DND-41 (cell line): ENCODE measurements around the gene MEAK7.

Source experiments
- ATAC-seq: fragments of 200-7000 bp; cut with Tn5 transposase; 3 replicates; pipeline ENCODE4 v1.9.1; 2021; ENCODE audit warnings: low read depth; ENCODE audit not compliant: insufficient read depth
- DNase-seq: peaks from one replicate; pipeline ENCODE4 v3.0.0-alpha.2; 2020
- H2AFZ ChIP-seq: 2 replicates; pipeline ENCODE4 v1.6.0; 2012; ENCODE audit warnings: low read depth, low read length
- H3K27ac ChIP-seq: 2 replicates; pipeline ENCODE4 v1.5.1; 2012; ENCODE audit warnings: low read length, inconsistent platforms
- H3K27me3 ChIP-seq: fragments of 200-600 bp; sonication (generic); 2 replicates; pipeline ENCODE4 v1.6.0; 2012; ENCODE audit warnings: low read length, mild to moderate bottlenecking, inconsistent platforms; ENCODE audit not compliant: insufficient read depth, poor library complexity
- H3K36me3 ChIP-seq: 2 replicates; pipeline ENCODE4 v1.5.1; 2012; ENCODE audit warnings: low read length, inconsistent platforms; ENCODE audit not compliant: insufficient read depth
- H3K4me1 ChIP-seq: 2 replicates; pipeline ENCODE4 v1.5.1; 2012; ENCODE audit warnings: mild to moderate bottlenecking, low read length; ENCODE audit not compliant: insufficient read depth
- H3K4me2 ChIP-seq: 2 replicates; pipeline ENCODE4 v1.6.0; 2012; ENCODE audit warnings: mild to moderate bottlenecking, moderate library complexity, low read length, inconsistent platforms; ENCODE audit not compliant: insufficient read depth
- H3K4me3 ChIP-seq, 2 experiments: fragments of 200-600 bp in 1 of 2; shearing (Covaris generic) in 1 of 2; 2 replicates each; pipeline ENCODE4 v1.5.1; 2012 to 2016; ENCODE audit warnings: inconsistent platforms in 2 of 2, low read length in 2 of 2, mild to moderate bottlenecking in 2 of 2, low read depth in 1 of 2, moderate library complexity in 1 of 2
- H3K79me2 ChIP-seq: 2 replicates; pipeline ENCODE4 v1.6.0; 2012; ENCODE audit warnings: low read length, inconsistent platforms; ENCODE audit not compliant: insufficient read depth
- H3K9ac ChIP-seq: 2 replicates; pipeline ENCODE4 v1.6.0; 2012; ENCODE audit warnings: low read depth, mild to moderate bottlenecking, inconsistent platforms, low read length, moderate library complexity
- H3K9me3 ChIP-seq: 2 replicates; pipeline ENCODE4 v1.5.1; 2012; ENCODE audit warnings: low read length, moderate library complexity, mild to moderate bottlenecking, inconsistent platforms; ENCODE audit not compliant: insufficient read depth, severe bottlenecking
- H4K20me1 ChIP-seq: 2 replicates; pipeline ENCODE4 v1.6.0; 2012; ENCODE audit warnings: low read length; ENCODE audit not compliant: insufficient read depth
- EZH2 ChIP-seq: IDR thresholded peaks from 3 replicates; pipeline ENCODE4 v1.6.1; 2012; ENCODE audit warnings: borderline replicate concordance, low read depth, mild to moderate bottlenecking, moderate library complexity, low read length, inconsistent platforms; ENCODE audit not compliant: severe bottlenecking
- TF ChIP-seq, protein P1 (sequence below): IDR thresholded peaks from 2 replicates; pipeline ENCODE4 v1.5.1; 2012; ENCODE audit warnings: borderline replicate concordance, low read length, moderate library complexity, mild to moderate bottlenecking; ENCODE audit not compliant: poor library complexity, severe bottlenecking; ENCODE audit errors: extremely low read depth

The MEAK7 gene

DNA sequence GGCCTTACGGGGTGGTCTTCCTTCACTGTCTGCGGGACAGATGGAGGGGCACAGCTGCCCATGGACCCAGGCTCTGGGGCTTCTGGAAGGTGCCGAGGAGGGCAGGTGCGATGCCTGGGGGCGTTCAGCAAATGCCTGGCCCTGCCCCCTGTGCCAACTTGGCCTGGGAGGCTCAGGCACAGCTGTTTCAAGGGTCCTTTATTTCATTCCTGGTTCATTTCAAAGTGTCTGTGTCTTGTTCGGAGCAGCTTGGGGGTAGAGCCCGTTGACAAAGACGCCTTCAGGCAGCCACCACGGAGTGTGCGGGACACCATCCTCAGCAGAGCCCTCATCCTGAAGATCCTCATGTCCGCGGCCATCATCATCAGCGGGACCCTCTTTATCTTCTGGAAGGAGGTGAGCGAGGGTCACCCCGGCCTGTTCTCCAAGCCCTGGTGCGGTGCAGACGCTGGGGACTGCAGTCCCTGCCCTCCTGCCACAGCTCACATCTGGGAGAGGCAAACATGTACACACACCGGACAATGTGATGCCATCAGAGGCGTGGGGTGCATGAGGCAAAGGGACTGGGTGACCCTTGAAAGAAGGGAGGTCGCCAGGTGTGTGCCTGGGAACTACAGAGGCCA, 43.9 kb downstream of the MEAK7 start:
- H3K4me1 ChIP-seq, result no peaks in the 10 kb centered on the region
- no peak overlapping the region for H3K4me2 ChIP-seq
- TF ChIP-seq, protein P1, sequence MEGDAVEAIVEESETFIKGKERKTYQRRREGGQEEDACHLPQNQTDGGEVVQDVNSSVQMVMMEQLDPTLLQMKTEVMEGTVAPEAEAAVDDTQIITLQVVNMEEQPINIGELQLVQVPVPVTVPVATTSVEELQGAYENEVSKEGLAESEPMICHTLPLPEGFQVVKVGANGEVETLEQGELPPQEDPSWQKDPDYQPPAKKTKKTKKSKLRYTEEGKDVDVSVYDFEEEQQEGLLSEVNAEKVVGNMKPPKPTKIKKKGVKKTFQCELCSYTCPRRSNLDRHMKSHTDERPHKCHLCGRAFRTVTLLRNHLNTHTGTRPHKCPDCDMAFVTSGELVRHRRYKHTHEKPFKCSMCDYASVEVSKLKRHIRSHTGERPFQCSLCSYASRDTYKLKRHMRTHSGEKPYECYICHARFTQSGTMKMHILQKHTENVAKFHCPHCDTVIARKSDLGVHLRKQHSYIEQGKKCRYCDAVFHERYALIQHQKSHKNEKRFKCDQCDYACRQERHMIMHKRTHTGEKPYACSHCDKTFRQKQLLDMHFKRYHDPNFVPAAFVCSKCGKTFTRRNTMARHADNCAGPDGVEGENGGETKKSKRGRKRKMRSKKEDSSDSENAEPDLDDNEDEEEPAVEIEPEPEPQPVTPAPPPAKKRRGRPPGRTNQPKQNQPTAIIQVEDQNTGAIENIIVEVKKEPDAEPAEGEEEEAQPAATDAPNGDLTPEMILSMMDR, result no peak
- no peak for TF ChIP-seq EZH2
- H3K79me2 ChIP-seq, result no peaks in the 10 kb centered on the region
- no peak for ATAC-seq
- no peak overlapping the region for H2AFZ ChIP-seq
- H3K36me3 ChIP-seq, result no peaks in the 10 kb centered on the region
- DNase-seq, result no peak
- H3K27me3 ChIP-seq, result no peaks in the 10 kb centered on the region
- no peak overlapping the region for H3K9ac ChIP-seq
- no peak overlapping the region for H3K27ac ChIP-seq
- H3K4me3 ChIP-seq, result no peak overlapping the region
- no peaks in the 10 kb centered on the region for H4K20me1 ChIP-seq
- no peaks in the 10 kb centered on the region for H3K9me3 ChIP-seq

DNA sequence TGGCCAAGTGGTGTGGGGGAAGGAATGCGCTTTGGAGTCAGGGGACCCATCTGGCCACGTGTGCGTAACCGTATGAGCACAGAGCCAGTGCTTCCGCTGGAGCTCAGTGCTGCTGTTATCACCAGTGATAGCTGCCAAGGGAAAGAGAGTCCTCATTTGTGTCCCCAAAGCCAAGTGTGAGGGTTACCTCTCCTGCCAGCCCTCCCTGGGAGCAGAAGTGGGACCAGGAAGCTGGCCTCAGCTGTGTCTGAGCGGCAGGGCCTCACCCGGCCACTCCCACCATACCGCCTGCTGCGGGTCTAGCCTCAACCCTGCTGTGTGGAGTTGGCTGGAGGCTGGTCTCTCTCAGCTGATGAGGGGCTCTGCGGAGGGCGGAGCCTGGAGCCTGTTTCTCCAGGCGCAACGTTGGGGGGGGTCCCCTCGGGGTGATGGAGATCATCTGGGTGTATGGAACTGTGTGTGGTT, 44.5 kb downstream of the MEAK7 start:
- no peaks in the 10 kb centered on the region for H3K36me3 ChIP-seq
- H3K4me1 ChIP-seq, result no peaks in the 10 kb centered on the region
- H3K79me2 ChIP-seq, result no peaks in the 10 kb centered on the region
- ATAC-seq (no peak), DNase-seq (no peak)
- H3K9ac ChIP-seq, result no peak overlapping the region
- no peak overlapping the region for H3K27ac ChIP-seq
- H4K20me1 ChIP-seq, result no peaks in the 10 kb centered on the region
- no peak overlapping the region for H2AFZ ChIP-seq
- TF ChIP-seq, protein P1, result no peak
- TF ChIP-seq EZH2, result no peak
- H3K4me3 ChIP-seq, result no peak overlapping the region
- H3K27me3 ChIP-seq, result no peaks in the 10 kb centered on the region
- H3K4me2 ChIP-seq, result no peak overlapping the region
- no peaks in the 10 kb centered on the region for H3K9me3 ChIP-seq

DNA sequence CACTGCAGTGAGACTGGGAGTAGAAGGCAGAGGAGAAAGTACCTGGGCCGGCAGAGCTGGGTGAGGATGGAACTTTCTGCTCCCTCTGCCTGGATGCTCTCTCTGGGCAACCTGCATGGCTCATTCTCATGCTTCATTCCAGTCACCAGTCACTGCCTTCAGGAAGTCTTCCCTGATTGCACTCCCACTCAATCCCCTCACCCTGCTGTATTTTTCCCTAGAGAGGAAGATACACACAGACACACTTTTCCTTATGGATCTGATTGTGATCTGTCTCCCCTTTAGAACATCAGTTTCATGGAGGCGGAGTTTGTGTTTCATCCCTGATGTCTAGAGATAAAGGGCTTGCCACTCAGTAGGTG, 44.9 kb downstream of the MEAK7 start:
- TF ChIP-seq, protein P1, result no peak
- H4K20me1 ChIP-seq, result no peaks in the 10 kb centered on the region
- no peak overlapping the region for H3K27ac ChIP-seq
- H3K4me3 ChIP-seq, result no peak overlapping the region
- H3K9ac ChIP-seq, result no peak overlapping the region
- no peaks in the 10 kb centered on the region for H3K4me1 ChIP-seq
- H3K9me3 ChIP-seq, result no peaks in the 10 kb centered on the region
- no peak for ATAC-seq
- H3K27me3 ChIP-seq, result no peaks in the 10 kb centered on the region
- no peaks in the 10 kb centered on the region for H3K36me3 ChIP-seq
- no peaks in the 10 kb centered on the region for H3K79me2 ChIP-seq
- H3K4me2 ChIP-seq, result no peak overlapping the region
- no peak overlapping the region for H2AFZ ChIP-seq
- DNase-seq, result no peak
